ENCODE measurements around the gene OR8H2. TPM values are rescaled to one million over a fixed set of nuclear protein-coding genes. Genes with fewer than 3 reads are reported as not detected.
A peak's percentile ranks its signal among the peaks of the same experiment; 100 is the strongest.
"Not testable (repeated sequence)": the region's sequence is repeated elsewhere in the genome, so short reads cannot be mapped to it uniquely, and the experiment has no call there.

Gene OR8H2
- total RNA-seq, 2 donors from 2014 or later, result not detected

GRCh38 chr11:56122073-56122472 lies 18.6 kb downstream of the OR8H2 start, which contains the start of gene OR8H3:
Gene OR8H3 (plus strand): TSS chr11:56122373. CDS start chr11:56122373, 0 bp downstream.
- no peak for DNase-seq
- no peak within 1 kb of the TSS for H3K27ac Mint-ChIP-seq
- H3K27me3 Mint-ChIP-seq (ENCODE audit: insufficient read depth), result no peaks in the 10 kb centered on the region
- WGBS, 2 experiments (ENCODE audit: insufficient coverage in 1 of 2, insufficient read length in 1 of 2), result 90 to 96% methylated on average over 4 to 6 of the region's 6 CpGs
- Histone ChIP-seq H3K9me3 (ENCODE audit: control insufficient read depth, low read length) (no peaks in the 10 kb centered on the region), H3K27ac (ENCODE audit: low read depth, low read length) (no peak within 1 kb of the TSS), H3K27me3 (ENCODE audit: control insufficient read depth, insufficient read depth, low read length, poor library complexity, severe bottlenecking) (no peaks in the 10 kb centered on the region), H3K4me3 (ENCODE audit: low read length) (no peak within 1 kb of the TSS), H3K36me3 (ENCODE audit: control insufficient read depth, insufficient read depth, low read length) (no peaks in the 10 kb centered on the region), H3K4me1 (ENCODE audit: control insufficient read depth, insufficient read depth, low read length) (no peaks in the 10 kb centered on the region), H3K9ac (ENCODE audit: extremely low read depth, low read length, poor library complexity, severe bottlenecking) (no peak within 1 kb of the TSS)
- no peaks in the 10 kb centered on the region for H3K4me1 Mint-ChIP-seq
- no peak for TF ChIP-seq CTCF (conservative IDR thresholded peaks at IDR 0.05)
- no peak within 1 kb of the TSS for H3K4me3 Mint-ChIP-seq
- peaks cover 3% of the 10 kb centered on the region for H3K9me3 Mint-ChIP-seq
- no peaks in the 10 kb centered on the region for H3K36me3 Mint-ChIP-seq (ENCODE audit: low read depth)

GRCh38 chr11:56140151-56140661 lies 36.7 kb downstream of the OR8H2 start, which contains the start of gene OR8J3:
Gene OR8J3 (minus strand): TSS chr11:56140201. CDS start chr11:56137718, 2,483 bp downstream.
- H3K4me1 ChIP-seq (ENCODE audit: control insufficient read depth, insufficient read depth, low read length), result no peaks in the 10 kb centered on the region
- no peaks in the 10 kb centered on the region for H3K27me3 Mint-ChIP-seq (ENCODE audit: insufficient read depth)
- no peaks in the 10 kb centered on the region for H3K4me1 Mint-ChIP-seq
- H3K4me3 Mint-ChIP-seq, result no peak within 1 kb of the TSS
- H3K27ac ChIP-seq (ENCODE audit: low read depth, low read length), result no peak within 1 kb of the TSS
- H3K9me3 Mint-ChIP-seq, result peaks cover 11% of the 10 kb centered on the region
- H3K9ac ChIP-seq (ENCODE audit: extremely low read depth, low read length, poor library complexity, severe bottlenecking), result no peak within 1 kb of the TSS
- no peak for DNase-seq
- H3K9me3 ChIP-seq (ENCODE audit: control insufficient read depth, low read length), result no peaks in the 10 kb centered on the region
- H3K27ac Mint-ChIP-seq, result no peak within 1 kb of the TSS
- no peaks in the 10 kb centered on the region for H3K36me3 ChIP-seq (ENCODE audit: control insufficient read depth, insufficient read depth, low read length)
- TF ChIP-seq CTCF (conservative IDR thresholded peaks at IDR 0.05), result no peak
- no peak within 1 kb of the TSS for H3K4me3 ChIP-seq (ENCODE audit: low read length)
- no peaks in the 10 kb centered on the region for H3K36me3 Mint-ChIP-seq (ENCODE audit: low read depth)
- no peaks in the 10 kb centered on the region for H3K27me3 ChIP-seq (ENCODE audit: control insufficient read depth, insufficient read depth, low read length, poor library complexity, severe bottlenecking)

GRCh38 chr11:56143681-56144080 lies 40.2 kb downstream of the OR8H2 start:
- not testable (repeated sequence) for H3K4me1 ChIP-seq (ENCODE audit: control insufficient read depth, insufficient read depth, low read length); H3K4me1 Mint-ChIP-seq; H3K4me3 ChIP-seq (ENCODE audit: low read length); H3K27ac Mint-ChIP-seq; DNase-seq; H3K27me3 Mint-ChIP-seq (ENCODE audit: insufficient read depth); H3K27me3 ChIP-seq (ENCODE audit: control insufficient read depth, insufficient read depth, low read length, poor library complexity, severe bottlenecking); H3K9me3 ChIP-seq (ENCODE audit: control insufficient read depth, low read length); H3K4me3 Mint-ChIP-seq; H3K36me3 Mint-ChIP-seq (ENCODE audit: low read depth); H3K36me3 ChIP-seq (ENCODE audit: control insufficient read depth, insufficient read depth, low read length); H3K27ac ChIP-seq (ENCODE audit: low read depth, low read length); H3K9ac ChIP-seq (ENCODE audit: extremely low read depth, low read length, poor library complexity, severe bottlenecking)
- 89 to 100% methylated on average over 3 to 20 of the region's 30 CpGs for WGBS, 2 experiments (ENCODE audit: insufficient coverage in 1 of 2, insufficient read length in 1 of 2)
- H3K9me3 Mint-ChIP-seq, result peaks cover 11% of the 10 kb centered on the region

GRCh38 chr11:56151376-56151775 lies 47.9 kb downstream of the OR8H2 start:
- Mint-ChIP-seq H3K4me3 (no peak overlapping the region), H3K9me3 (peaks cover 25% of the 10 kb centered on the region), H3K27me3 (ENCODE audit: insufficient read depth) (no peaks in the 10 kb centered on the region), H3K27ac (no peak overlapping the region), H3K36me3 (ENCODE audit: low read depth) (peaks cover 9% of the 10 kb centered on the region), H3K4me1 (no peaks in the 10 kb centered on the region)
- TF ChIP-seq CTCF (conservative IDR thresholded peaks at IDR 0.05), result no peak
- Histone ChIP-seq H3K36me3 (ENCODE audit: control insufficient read depth, insufficient read depth, low read length) (no peaks in the 10 kb centered on the region), H3K9me3 (ENCODE audit: control insufficient read depth, low read length) (peaks cover 40% of the 10 kb centered on the region), H3K9ac (ENCODE audit: extremely low read depth, low read length, poor library complexity, severe bottlenecking) (no peak overlapping the region), H3K27me3 (ENCODE audit: control insufficient read depth, insufficient read depth, low read length, poor library complexity, severe bottlenecking) (no peaks in the 10 kb centered on the region), H3K4me1 (ENCODE audit: control insufficient read depth, insufficient read depth, low read length) (no peaks in the 10 kb centered on the region), H3K4me3 (ENCODE audit: low read length) (peak overlapping the region; percentile 62), H3K27ac (ENCODE audit: low read depth, low read length) (no peak overlapping the region)
- no peak for DNase-seq
- 93 to 100% methylated on average over 1 of the region's 1 CpG for WGBS, 2 experiments (ENCODE audit: insufficient coverage in 1 of 2, insufficient read length in 1 of 2)
